ENCODE results near the gene CYRIA.

The CYRIA gene

DNA sequence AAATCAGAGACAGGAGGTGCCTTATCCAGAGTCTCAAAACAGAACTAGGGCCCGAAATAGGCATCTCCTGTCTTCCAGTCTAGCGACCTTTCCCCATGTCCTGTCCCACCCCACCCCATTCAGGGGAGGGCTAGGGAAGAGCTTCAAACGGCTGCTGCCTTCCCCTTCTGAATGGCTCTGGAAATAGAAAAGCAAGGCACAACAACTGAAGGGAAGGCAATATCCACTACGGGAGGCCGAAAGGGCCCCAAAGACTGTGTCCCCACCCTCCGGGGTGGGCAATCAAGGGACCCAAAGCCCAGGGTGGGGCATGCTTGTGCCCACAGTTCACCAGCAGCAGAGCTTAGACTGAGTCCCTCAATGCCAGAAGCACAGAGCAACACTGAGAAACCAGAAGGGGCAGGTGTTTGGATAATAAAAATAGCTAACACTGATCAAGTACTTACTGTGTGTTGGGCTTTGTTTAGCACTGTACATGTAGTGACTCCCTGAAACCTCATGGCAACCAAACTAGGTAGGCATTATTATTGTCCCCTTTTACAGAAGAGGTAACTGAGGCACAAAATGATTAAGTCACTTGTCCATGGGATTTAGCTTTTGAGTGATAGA lies 38.5 kb downstream of the CYRIA start:
- no peak for FAIRE-seq

DNA sequence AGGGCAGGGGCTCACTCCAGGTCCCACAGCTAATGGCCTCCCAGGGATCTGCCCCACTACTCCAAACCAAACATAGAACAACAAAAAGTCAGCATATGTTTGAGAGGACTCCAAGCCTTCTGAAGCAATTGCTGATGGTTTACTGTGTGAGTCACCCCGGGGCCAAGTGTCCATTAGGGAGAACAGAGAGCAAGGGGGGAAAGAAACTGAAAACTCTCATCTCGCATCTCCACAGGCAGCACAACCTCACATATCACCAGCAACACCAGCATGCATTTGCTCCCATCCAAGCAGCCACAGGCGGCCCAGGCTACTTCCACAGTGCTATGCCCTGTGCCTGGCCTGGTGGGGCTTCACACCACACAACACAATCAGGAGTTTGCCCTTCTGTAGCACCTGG lies 39.1 kb downstream of the CYRIA start:
- no peak for FAIRE-seq

DNA sequence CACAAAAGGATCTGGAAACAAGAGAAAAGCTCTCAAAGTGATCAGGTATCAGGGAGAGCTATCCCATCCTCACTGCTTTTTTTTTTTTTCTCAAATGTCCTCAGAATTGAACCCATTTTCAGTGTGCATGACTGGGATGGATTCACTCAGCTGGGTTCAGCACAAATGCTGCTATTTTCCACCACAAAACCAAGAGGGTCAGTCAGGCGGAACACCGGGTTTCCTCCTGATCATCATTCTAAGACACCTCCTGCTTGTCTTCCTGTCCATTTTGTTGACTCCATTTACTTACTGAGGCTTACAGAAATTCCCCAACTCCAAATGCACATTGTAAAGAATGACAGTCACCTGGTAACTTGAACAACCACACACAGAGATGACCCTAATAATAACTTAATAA lies 39.9 kb downstream of the CYRIA start:
- no peak for FAIRE-seq

DNA sequence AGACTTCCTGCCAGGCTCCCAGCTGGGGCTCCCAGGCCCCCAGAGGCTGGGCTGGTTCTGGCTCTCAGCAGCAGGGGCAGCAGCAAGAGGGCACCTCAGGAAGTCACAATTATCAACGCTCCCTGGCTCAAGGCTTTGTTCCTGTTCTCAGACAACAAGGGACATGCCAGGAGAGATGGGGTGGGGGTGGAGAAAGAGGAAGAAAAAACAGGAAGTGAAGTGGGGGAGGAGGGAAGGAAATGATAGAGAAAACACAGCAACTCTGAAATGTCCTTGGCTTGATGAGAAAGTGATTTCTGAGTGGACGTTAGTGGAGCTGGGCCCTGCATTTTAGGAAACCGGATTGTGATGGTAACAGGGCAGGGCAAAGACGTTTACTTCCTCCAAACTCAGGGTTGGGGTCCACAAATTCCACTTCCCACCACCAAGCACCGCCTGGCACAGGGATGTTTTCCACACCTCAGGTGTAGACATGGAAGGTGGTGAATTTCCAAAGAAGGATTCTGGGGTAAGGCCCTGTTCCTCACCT lies 40.4 kb downstream of the CYRIA start:
- FAIRE-seq, result no peak

DNA sequence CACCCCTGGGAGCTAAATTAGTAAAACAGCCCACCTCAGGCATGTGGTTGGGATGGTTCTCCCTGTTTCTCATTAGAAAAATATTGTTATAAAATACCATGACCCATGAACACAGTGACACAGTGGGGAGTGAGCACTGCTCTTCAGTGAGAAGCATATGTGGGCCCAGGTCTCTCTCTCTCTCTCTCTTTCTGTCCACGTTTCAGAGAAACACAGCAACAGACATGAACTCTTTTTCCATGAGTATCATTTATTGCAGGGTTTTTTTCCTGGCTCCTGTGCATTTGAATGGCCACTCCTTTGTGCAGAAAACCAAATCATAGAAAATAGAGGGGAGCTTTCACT lies 41.2 kb downstream of the CYRIA start:
- no peak for FAIRE-seq

DNA sequence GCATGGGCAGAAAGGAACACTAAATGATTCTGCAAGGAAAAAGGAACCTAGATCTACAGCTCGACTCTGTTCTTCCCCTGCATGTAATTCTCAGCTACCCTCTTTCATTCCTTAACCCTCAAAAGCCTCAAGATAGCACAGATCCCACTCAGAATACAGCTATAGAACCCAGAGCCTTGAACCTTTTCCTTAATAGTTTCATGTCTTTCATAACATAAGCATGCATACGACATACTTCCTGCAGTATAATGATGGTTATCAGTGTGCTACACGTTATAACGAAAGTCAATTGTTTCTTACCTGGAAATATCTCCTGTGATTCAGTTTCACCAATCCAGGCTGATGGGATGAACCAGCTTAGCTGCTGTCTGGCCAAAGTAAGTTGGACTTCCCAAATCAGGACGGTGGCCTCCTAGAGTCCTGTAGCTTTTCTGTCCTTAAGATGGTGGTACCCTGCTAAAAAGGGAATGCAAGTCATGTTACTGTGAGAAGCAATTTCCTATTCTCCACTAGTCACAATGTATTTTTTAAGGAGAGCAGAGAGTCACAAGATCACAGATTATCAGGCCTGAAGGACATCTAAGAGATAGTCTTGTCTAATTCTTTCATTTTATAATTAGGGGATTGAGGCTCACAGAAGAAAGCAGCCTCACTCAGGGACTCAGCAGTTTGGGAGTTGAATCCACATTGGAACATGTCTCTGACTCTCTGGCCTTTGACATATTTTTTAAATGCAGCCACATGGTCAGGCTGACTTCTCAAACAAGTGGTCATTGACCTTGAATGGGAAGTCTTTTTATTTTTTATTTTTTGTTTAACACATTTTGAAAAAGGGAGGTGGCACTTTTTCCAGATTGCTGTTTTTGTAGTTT lies 41.8 kb downstream of the CYRIA start:
- no peak for FAIRE-seq

DNA sequence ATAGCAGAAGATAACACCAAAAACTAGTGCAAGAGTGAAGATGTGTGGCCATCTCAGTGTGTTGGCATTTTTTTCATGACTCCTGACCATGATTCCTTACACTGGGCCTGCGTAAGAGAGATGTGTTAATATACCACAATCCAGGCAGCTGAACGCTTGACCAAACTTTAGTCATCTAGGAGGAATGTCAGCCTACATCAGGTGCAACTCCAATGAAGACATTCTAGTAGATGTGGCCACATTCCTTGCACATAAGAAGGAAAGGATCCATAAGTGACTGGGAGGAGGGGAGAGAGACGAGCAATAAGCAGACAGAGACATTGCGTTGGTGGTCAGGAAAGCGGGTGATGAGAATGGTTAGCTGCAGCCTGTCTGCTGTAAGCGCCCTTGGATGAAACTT lies 42.6 kb downstream of the CYRIA start:
- no peak for FAIRE-seq

DNA sequence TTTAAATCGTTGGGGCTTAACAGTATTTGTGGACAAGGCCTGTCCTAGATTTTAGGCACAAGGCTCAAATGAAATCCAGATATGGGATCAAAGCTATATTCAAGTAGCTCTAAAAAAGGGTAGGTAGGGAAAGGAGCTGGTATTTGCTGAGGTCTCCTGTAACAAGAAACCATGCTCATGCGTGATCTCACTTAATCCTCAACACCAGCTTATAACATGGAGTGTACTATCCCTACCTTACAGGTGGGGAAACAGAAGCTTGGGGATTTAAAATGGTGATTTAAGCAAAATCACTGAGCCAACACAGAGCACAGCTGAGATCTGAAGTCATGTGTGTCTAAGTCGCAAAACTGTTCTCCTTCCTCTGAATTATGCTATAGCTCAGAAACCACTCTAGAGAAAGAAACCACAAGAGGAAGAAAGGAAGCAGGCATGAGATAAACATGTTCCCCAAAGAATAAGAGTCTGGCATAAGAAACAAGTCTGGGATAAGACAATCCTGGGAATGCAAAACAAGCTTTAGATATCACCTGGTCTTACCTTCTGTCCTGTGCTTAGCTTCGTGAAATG lies 43.1 kb downstream of the CYRIA start:
- no peak for FAIRE-seq

DNA sequence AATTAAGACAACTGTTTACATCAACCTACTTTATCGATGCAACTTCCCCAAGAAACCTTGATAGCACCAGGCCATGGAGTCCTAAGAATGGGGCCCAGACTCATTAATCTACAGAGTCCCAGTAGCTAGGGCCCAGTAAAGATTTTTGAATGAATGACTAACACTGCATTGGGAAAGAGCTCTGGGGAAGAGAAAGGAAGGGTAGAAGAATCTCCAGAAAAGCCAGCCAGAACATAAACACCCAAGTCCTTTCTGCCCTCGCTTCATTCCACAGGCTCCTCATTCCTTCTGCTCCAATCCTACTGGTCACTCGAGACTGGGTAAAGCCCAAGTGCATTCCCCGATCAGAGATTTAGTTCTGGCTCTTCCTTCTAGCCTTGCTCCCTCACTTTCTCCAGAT lies 44.3 kb downstream of the CYRIA start:
- FAIRE-seq, result no peak

DNA sequence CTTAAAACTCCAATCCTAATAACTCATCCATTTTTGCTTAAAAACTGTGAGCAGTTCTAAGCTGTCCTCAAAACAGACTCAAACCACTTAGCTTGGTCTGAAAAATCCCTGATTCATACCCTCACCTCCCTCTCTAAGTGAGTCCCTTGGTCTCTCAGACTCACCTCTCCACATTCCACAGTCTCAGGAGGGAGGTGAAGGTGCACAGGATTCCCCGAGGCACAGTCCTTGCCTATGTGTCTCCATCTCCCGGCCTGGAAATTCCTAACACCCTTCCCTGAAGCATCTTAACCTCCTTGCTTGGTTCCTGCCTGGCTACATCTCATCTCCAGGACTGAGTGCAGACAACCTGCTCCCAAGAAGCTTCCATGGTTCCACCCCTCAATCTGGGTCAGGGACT lies 45.0 kb downstream of the CYRIA start:
- no peak for FAIRE-seq

DNA sequence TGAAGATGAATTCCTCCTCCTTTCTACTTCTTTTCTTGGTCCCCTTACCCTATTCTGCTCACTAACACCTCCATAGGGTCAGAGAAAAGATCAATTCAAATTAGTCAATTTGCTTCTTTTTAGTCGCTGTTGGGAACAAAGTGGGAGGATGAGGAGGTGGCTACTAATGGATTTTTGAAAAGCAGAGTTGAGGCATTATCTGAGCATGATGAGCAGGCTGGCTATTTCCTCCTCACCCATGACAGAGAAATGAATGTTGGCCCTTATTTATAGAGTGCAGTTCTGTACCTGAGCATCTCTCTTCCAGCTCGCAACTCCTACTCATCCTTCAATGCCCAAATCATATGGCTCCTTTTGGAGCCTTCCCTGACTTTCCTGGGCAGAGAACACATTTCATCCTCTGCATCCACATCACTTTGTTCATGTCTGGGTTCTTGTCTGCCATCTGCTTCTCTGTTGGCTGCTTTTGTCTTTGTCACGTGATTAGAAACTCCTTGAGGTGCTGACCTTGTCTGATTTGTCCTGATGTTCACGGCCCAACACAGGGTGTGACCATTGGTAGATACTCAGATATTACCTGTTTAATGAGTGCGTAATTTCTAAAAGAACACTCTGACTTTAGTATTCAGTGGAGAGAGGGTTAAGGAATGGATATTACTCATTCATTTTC lies 45.9 kb downstream of the CYRIA start:
- FAIRE-seq, result no peak

DNA sequence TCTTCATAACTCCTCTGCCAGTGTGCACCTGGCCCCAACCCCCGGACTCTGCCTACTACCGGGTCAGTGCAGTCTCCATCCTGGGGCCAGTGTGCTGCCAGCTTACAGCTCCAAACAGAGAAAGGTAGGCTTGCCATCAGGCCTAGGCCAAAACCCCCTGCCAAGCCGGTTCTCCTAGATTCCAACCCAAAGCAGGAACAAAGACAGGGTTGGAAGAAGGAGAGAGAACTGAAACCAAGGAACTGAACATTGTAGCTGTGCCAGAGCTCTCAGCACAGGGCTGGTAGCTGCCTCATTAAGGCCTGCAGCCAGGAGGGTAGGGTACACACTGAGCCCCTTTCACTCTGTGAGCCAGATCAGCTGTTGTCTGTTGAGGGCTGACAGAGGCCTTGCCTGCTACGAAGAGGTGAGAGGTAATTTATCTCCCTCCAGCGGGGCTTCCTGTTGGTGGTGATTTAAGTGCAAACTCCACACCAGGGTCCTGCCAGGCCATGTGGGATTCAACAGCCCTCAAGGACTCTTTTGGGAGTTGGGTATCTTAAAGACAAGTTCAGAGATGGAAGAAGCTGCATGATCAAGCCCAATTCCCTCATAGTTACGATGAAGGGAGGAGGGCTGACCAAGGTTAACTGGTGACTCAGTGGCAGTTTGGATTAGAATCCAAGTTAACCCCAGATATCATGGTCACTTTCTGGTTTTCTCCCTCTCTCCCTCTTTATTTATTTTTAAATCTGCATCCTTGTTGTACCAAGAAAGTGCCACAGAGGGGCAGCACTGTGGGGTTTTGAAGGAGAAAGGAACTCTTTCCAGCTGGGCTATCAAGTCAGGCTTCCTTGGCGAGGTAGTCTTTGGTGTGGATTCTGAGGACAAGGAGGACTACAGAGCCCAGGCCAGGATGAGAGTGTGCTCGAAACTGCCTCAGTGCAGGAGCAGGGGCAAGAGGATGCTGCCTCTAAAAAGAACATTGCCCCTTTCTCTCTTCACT lies 48.1 kb downstream of the CYRIA start:
- no peak for FAIRE-seq

Measured in G401.6 (cell line).